HG03097 (cell line): ENCODE results near the gene PGBD5.

Experiments
- ATAC-seq: cut with Tn5 transposase; IDR thresholded peaks from one replicate; pipeline ENCODE4 v1.9.1; 2021; ENCODE audit not compliant: unreplicated experiment, low FRiP score

The PGBD5 gene

GRCh38 chr1:230268371-230269170 is 157.6 kb downstream of the PGBD5 start:
- no peak for ATAC-seq

- no peak for ATAC-seq
Observed at GRCh38 chr1:230267338-230268065, 158.6 kb downstream of the PGBD5 start.

GRCh38 chr1:230266456-230266855 is 159.7 kb downstream of the PGBD5 start:
- ATAC-seq: no peak

GRCh38 chr1:230265200-230266115 is 160.7 kb downstream of the PGBD5 start:
- ATAC-seq: no peak
